SK-N-SH treated with all-trans-retinoic acid at 6 μM for 48 hours (cell line): ENCODE data around the gene CREB3L2.

Experiments used
- CREB5 ChIP-seq: fragments of 250-450 bp; sonication (Bioruptor Pico); IDR thresholded peaks from 2 replicates; pipeline ENCODE4 v1.5.1; 2020; ENCODE audit warnings: low read depth, mild to moderate bottlenecking, moderate library complexity
- CSDC2 ChIP-seq: fragments of 250-450 bp; sonication (Bioruptor Pico); IDR thresholded peaks from 2 replicates; pipeline ENCODE4 v1.5.0; 2020; ENCODE audit warnings: mild to moderate bottlenecking, moderate library complexity
- CSRNP3 ChIP-seq: fragments of 250-450 bp; sonication (Bioruptor Pico); IDR thresholded peaks from 2 replicates; pipeline ENCODE4 v1.5.1; 2021; ENCODE audit warnings: mild to moderate bottlenecking, moderate library complexity
- ESRRG ChIP-seq: fragments of 250-450 bp; sonication (Bioruptor Pico); IDR thresholded peaks from 2 replicates; pipeline ENCODE4 v1.6.1; 2021; ENCODE audit warnings: mild to moderate bottlenecking
- GLIS3 ChIP-seq: fragments of 250-450 bp; sonication (Bioruptor Pico); IDR thresholded peaks from 2 replicates; pipeline ENCODE4 v1.5.0; 2020; ENCODE audit warnings: mild to moderate bottlenecking, moderate library complexity
- ISL1 ChIP-seq: fragments of 250-450 bp; sonication (Bioruptor Pico); IDR thresholded peaks from 2 replicates; pipeline ENCODE4 v2.1.2; 2022; ENCODE audit warnings: mild to moderate bottlenecking, moderate library complexity
- OSR1 ChIP-seq: fragments of 250-450 bp; sonication (Bioruptor Pico); IDR thresholded peaks from 2 replicates; pipeline ENCODE4 v1.8.0; 2022; ENCODE audit warnings: moderate library complexity, mild to moderate bottlenecking, inconsistent platforms
- PATZ1 ChIP-seq: fragments of 250-450 bp; sonication (Bioruptor Pico); IDR thresholded peaks from 2 replicates; pipeline ENCODE4 v1.8.0; 2020; ENCODE audit warnings: mild to moderate bottlenecking, moderate library complexity, borderline replicate concordance
- RARB ChIP-seq: fragments of 250-450 bp; sonication (Bioruptor Pico); IDR thresholded peaks from 2 replicates; pipeline ENCODE4 v1.8.0; 2021; ENCODE audit warnings: mild to moderate bottlenecking, moderate library complexity
- ZFP3 ChIP-seq: fragments of 250-450 bp; sonication (Bioruptor Pico); IDR thresholded peaks from 2 replicates; pipeline ENCODE4 v1.5.0; 2020; ENCODE audit warnings: mild to moderate bottlenecking, moderate library complexity
- ZFP30 ChIP-seq: fragments of 450-650 bp; formaldehyde crosslinking; IDR thresholded peaks from 2 replicates; pipeline ENCODE4 v1.5.0; 2022; ENCODE audit warnings: mild to moderate bottlenecking, moderate library complexity
- ZNF565 ChIP-seq: fragments of 450-650 bp; formaldehyde crosslinking; conservative IDR thresholded peaks from 2 replicates; pipeline ENCODE4 v1.5.0; 2020; ENCODE audit warnings: low read depth, mild to moderate bottlenecking, moderate library complexity
- ZNF70 ChIP-seq: fragments of 450-650 bp; formaldehyde crosslinking; IDR thresholded peaks from 2 replicates; pipeline ENCODE4 v1.5.0; 2020; ENCODE audit warnings: mild to moderate bottlenecking, moderate library complexity
- ZNF8 ChIP-seq: fragments of 450-650 bp; formaldehyde crosslinking; IDR thresholded peaks from 2 replicates; pipeline ENCODE4 v1.5.0; 2020; ENCODE audit warnings: mild to moderate bottlenecking, moderate library complexity

- TF ChIP-seq PATZ1 (CRISPR knock-in tag) (no peak), GLIS3 (CRISPR knock-in tag) (no peak), CREB5 (no peak), ZFP3 (no peak), RARB (CRISPR knock-in tag) (no peak), ZFP30 (no peak), ESRRG (CRISPR knock-in tag) (no peak), OSR1 (CRISPR knock-in tag) (no peak), ISL1 (CRISPR knock-in tag) (no peak), CSRNP3 (CRISPR knock-in tag) (no peak), ZNF8 (CRISPR knock-in tag) (no peak), ZNF70 (CRISPR knock-in tag) (no peak), CSDC2 (CRISPR knock-in tag) (no peak), ZNF565 (CRISPR knock-in tag) (no peak)
Measured at GRCh38 chr7:137829337-137829992, 172.4 kb downstream of the CREB3L2 start.
